ENCODE results near the gene SMU1. TPM values are rescaled to one million over a fixed set of nuclear protein-coding genes. Genes with fewer than 3 reads are reported as not detected.

SMU1 gene
- total and polyA plus RNA-seq, 2 of the 13 experiments (the other 11 are each of a cell fraction or from before 2014, with no cell fraction given), result 12.9 to 36.6 TPM

DNA sequence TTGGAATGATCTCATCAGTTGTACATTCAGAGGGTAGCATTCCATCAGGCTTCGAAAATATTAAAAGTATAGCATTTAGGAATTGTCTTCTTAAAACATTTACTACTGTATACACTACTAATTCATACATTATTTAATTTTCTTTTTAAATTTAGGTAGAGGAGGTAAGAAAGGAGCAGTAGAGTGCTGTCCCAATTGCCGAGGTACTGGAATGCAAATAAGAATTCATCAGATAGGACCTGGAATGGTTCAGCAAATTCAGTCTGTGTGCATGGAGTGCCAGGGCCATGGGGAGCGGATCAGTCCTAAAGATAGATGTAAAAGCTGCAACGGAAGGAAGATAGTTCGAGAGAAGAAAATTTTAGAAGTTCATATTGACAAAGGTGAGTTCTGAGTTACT, 46.2 kb downstream of the SMU1 start:
- Histone ChIP-seq H3K27ac (ENCODE audit: extremely low read length, insufficient read depth, low read length) (no peak overlapping the region), H3K27me3 (ENCODE audit: control insufficient read depth in 1 of 2, insufficient read depth in 2 of 2, low read length in 2 of 2) (no peaks in the 10 kb centered on the region; a peak in 2 of 5 replicates), H3K4me3 (replicated peaks in 1 of 3; ENCODE audit: insufficient read depth in 1 of 3, low read depth in 2 of 3, low read length in 3 of 3) (no peak overlapping the region), H3K4me2 (ENCODE audit: low read depth, low read length) (no peak overlapping the region), H4K20me1 (ENCODE audit: insufficient read depth, low read length) (peaks cover 70% of the 10 kb centered on the region), H3K9me3 (ENCODE audit: low read length) (no peaks in the 10 kb centered on the region), H3K9ac (ENCODE audit: insufficient read depth, low read depth, low read length) (no peak overlapping the region), H2AFZ (ENCODE audit: low read length) (no peak overlapping the region), H3K4me1 (ENCODE audit: insufficient read depth, low read length) (peaks cover 71% of the 10 kb centered on the region), H3K36me3 (replicated peaks in 1 of 2; ENCODE audit: control insufficient read depth in 1 of 2, insufficient read depth in 2 of 2, low read length in 2 of 2) (peaks cover 21 to 48% of the 10 kb centered on the region in 2 experiments), H3K79me2 (ENCODE audit: insufficient read depth, low read length) (peaks cover 88% of the 10 kb centered on the region)
- ATAC-seq (no peak), DNase-seq (ENCODE audit: low spot score) (no peak), FAIRE-seq (no peak)
- POLR2A ChIA-PET, result interaction anchor here (2.1 kb wide), 1 partner anchor 10 kb away, joined by 6 read pairs; no protein-coding TSS in a partner anchor
- intact Hi-C loops (cut with micrococcal nuclease; ENCODE audit: unreplicated experiment), result no loop called here
- in situ Hi-C loops (cut with HindIII; ENCODE audit: extremely low pct_ligation_motif_present, low pct_unique_long_range_greater_than_20kb), result no loop called here
- BruUV-seq (replicated peaks), result no TSS peak
- CTCF ChIA-PET (ENCODE audit: low intra/inter-chr PET ratio, low total read pairs), result no interaction called here
- 89% methylated on average over 5 of the region's 5 CpGs for WGBS (ENCODE audit: low lambda C conversion rate)
- TF ChIP-seq YEATS2 (CRISPR knock-in tag; IDR thresholded peaks at IDR 0.05; ENCODE audit: borderline replicate concordance) (no peak), REST (IDR thresholded peaks at IDR 0.05; ENCODE audit: borderline replicate concordance in 1 of 2, low read depth in 1 of 2, low read length in 2 of 2) (peak in 1 of 2 experiments; percentile 85; a peak in 2 of 4 replicates), TEAD2 (CRISPR knock-in tag; IDR thresholded peaks at IDR 0.05) (no peak), MIER2 (CRISPR knock-in tag; IDR thresholded peaks at IDR 0.05) (0 out of 2 replicates have a peak, but pooled peaks have one; percentile 46), ATAD3A (CRISPR knock-in tag; IDR thresholded peaks at IDR 0.05) (no peak), NPAS2 (CRISPR knock-in tag; IDR thresholded peaks at IDR 0.05; ENCODE audit: borderline replicate concordance) (no peak)
